ENCODE results near the gene ZPR1. TPM values are rescaled to one million over a fixed set of nuclear protein-coding genes. Genes with fewer than 3 reads are reported as not detected.
A peak's percentile ranks its signal among the peaks of the same experiment; 100 is the strongest.

ZPR1 gene
- total and polyA plus RNA-seq, 8 donors, result 10.8 to 35.5 (median 21.0) TPM

DNA sequence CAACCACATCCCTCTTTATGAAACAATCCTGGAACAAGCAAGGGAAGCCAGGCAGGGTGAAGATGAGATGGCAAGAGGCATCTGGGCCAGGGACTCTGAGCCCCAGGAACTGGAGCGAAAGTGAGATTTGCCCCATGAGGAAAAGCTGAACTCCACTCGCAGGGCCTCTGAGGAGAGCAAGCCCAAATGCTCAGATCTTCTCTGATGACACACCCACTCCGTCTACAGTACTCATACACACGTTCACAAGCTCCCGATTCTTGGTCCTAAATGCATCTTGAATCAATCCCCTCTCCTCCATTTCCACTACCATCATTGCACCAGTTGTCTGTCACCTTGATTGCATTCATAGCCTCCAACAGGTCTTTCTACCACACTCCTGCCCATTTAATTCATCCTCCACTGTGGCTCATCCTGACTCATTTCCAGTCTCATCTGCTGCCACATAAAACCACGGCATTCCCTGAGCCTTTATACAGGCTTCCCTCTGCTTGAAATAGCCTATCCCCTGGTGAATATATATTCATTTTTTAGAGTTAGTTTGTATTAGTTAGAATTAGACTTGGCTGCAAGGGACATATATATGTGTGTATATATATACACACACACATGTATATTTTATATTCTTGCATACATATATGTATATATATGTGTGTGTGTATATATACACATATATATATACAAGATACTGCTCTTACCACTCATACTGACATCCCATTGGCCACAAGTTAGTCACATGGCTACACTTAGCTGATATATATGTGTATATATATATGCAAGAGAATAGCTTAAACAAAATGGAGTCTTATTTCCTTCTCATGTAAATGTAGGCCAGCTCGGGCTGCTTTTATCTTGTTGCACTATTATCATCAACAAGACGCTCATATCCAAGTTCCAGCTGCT is 5.3 kb upstream of the ZPR1 start:
- H3K27ac ChIP-seq, result no peak overlapping the region
- TF ChIP-seq, protein P1, sequence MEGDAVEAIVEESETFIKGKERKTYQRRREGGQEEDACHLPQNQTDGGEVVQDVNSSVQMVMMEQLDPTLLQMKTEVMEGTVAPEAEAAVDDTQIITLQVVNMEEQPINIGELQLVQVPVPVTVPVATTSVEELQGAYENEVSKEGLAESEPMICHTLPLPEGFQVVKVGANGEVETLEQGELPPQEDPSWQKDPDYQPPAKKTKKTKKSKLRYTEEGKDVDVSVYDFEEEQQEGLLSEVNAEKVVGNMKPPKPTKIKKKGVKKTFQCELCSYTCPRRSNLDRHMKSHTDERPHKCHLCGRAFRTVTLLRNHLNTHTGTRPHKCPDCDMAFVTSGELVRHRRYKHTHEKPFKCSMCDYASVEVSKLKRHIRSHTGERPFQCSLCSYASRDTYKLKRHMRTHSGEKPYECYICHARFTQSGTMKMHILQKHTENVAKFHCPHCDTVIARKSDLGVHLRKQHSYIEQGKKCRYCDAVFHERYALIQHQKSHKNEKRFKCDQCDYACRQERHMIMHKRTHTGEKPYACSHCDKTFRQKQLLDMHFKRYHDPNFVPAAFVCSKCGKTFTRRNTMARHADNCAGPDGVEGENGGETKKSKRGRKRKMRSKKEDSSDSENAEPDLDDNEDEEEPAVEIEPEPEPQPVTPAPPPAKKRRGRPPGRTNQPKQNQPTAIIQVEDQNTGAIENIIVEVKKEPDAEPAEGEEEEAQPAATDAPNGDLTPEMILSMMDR (IDR thresholded peaks at IDR 0.05), result no peak
- no peak overlapping the region for H3K4me3 ChIP-seq
- no peaks in the 10 kb centered on the region for H3K36me3 ChIP-seq
- FAIRE-seq, result no peak
- ATAC-seq, result no peak
- H3K9me3 ChIP-seq, result no peaks in the 10 kb centered on the region
- 65 to 72% methylated on average over 8 of the region's 8 CpGs for WGBS, 2 donors
- intact Hi-C loops (cut with DNase I), result loop anchor here in 1 of 3 donors (5.0 to 10.0 kb wide), 2 partner anchors 39 to 312 kb away; no protein-coding TSS in a partner anchor
- peaks cover 18 to 22% (median 19%) of the 10 kb centered on the region in 3 donors for H3K4me1 ChIP-seq
- DNase-seq, result no peak
- no peaks in the 10 kb centered on the region for H3K27me3 ChIP-seq

DNA sequence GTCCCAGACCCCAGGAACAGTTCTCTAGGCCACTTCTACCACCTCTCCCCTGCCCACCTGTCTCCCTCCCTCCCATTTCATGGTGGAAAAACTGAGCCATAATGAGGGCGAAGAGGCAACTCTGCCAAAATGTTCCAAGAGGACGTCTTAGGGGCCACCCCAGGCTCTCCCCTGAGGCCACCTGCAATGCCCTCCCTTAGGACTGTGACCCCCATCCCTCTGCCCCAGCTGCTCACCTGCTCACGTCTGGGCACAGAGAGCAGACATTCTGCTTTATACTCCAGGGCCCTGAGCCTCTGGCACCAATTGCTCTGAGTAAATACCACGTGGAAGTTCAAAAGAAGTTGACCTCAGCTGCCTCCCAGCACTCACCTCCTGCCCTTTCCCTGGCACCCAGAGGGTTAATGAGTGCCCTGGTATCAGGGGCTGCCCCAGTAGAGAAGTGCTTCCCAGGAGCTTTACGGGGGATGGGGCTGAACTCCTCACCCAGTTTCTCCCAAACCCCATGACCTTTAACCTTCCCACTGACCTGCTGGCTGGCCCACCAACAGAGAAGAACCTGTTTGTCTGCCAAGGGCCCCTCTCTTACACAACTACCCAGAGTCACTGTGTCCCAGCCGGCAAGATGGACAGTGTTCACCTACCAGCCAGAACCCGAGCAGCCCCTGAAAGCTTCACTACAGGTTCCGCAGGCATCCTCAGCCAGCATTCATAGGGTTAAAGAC is 4.5 kb upstream of the ZPR1 start:
- intact Hi-C loops (cut with DNase I), result loop anchor here in 1 of 3 donors (5.0 to 10.0 kb wide), 2 partner anchors 40 to 312 kb away; no protein-coding TSS in a partner anchor
- Histone ChIP-seq H3K27ac (no peak overlapping the region), H3K4me1 (peaks cover 11 to 16% (median 14%) of the 10 kb centered on the region in 3 donors), H3K9me3 (no peaks in the 10 kb centered on the region), H3K4me3 (no peak overlapping the region), H3K36me3 (no peaks in the 10 kb centered on the region), H3K27me3 (no peaks in the 10 kb centered on the region)
- ATAC-seq (peak in 1 of 4 donors; percentile 12), DNase-seq (peak in 1 of 6 donors; percentile 37), FAIRE-seq (no peak)
- WGBS, 2 donors, result 65 to 67% methylated on average over 8 of the region's 8 CpGs
- TF ChIP-seq, protein P1 (IDR thresholded peaks at IDR 0.05), result no peak

DNA sequence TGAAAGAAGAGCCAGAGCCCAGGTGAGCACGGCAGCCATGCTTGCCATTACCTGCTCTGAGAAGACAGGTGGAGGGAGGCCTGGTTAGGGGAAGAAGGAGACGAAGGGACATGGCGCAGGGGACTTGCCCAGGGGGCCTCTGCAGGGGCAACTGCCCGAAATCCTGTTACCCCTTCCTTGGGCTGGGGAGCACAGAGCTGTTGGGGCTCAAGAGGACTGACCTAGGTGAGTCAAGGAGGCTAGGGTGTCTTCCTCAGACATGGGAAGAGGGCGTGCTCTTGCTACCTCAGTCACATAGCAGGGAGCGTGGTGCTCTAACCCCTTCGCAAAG is 4.0 kb upstream of the ZPR1 start, which contains the start of gene APOA5:
TSS of gene APOA5 (minus strand) at position 67 of the 331 bp plus-strand sequence. CDS start at position 48, 19 bp downstream.
- TF ChIP-seq, protein P1 (IDR thresholded peaks at IDR 0.05), result no peak
- no peaks in the 10 kb centered on the region for H3K9me3 ChIP-seq
- H3K27me3 ChIP-seq, result no peaks in the 10 kb centered on the region
- peaks cover 13 to 21% (median 14%) of the 10 kb centered on the region in 3 donors for H3K4me1 ChIP-seq
- FAIRE-seq (no peak), DNase-seq (no peak), ATAC-seq (no peak)
- intact Hi-C loops (cut with DNase I), result loop anchor here in 1 of 3 donors (5.0 to 10.0 kb wide), 2 partner anchors 41 to 313 kb away; no protein-coding TSS in a partner anchor
- WGBS, 2 donors, result 90 to 98% methylated on average over 7 of the region's 7 CpGs
- no peaks in the 10 kb centered on the region for H3K36me3 ChIP-seq
- H3K27ac ChIP-seq, result no peak within 1 kb of the TSS
- no peak within 1 kb of the TSS for H3K4me3 ChIP-seq

DNA sequence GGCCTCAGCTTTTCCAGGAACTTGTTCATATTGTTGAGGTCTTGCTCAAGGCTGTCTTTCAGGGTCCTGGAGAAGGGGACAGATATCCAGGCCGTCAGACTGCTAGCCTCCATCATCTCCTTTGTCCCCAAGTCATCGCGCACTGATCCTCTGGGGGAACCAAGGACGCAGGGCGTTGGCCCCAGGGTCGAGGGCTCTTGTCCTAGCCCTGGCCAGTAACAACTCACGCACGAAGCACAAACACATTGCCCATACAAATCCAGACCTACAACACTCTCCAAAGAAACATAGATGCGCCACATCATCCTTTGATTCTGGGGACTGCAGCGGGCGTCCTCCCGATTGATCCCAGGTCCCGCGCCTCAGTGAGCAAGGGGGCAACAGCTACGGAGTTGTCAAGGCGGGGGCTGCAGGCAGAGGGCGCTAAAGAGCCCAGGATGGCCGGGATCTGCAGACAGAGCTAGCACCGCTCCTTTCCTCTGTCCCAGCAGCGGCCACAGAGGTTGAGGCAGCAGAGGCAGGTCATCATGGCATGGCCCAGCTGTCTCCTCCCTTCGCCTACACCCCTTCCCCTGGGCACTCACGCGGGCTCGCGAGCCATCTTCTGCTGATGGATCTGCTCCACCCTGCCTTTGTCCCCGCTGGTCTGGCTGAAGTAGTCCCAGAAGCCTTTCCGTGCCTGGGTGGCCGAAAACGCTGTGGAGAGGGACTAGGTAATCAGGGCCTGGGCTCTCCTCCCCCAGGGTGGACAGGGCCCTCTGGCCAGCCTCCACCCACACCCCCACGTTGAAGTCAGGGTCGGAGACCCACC is 3.4 kb upstream of the ZPR1 start:
- FAIRE-seq, result no peak
- DNase-seq, result peak; percentile 59 to 93 (median 83)
- H3K4me3 ChIP-seq, result no peak overlapping the region
- intact Hi-C loops (cut with DNase I), result loop anchor here in 1 of 3 donors (5.0 to 10.0 kb wide), 2 partner anchors 41 to 314 kb away; no protein-coding TSS in a partner anchor
- no peaks in the 10 kb centered on the region for H3K36me3 ChIP-seq
- H3K27me3 ChIP-seq, result no peaks in the 10 kb centered on the region
- WGBS, 2 donors, result 24% methylated on average over 31 of the region's 31 CpGs
- peaks cover 14 to 24% (median 19%) of the 10 kb centered on the region in 3 donors for H3K4me1 ChIP-seq
- peak; percentile 61 to 84 (median 78) for ATAC-seq
- no peak overlapping the region for H3K27ac ChIP-seq
- no peaks in the 10 kb centered on the region for H3K9me3 ChIP-seq
- TF ChIP-seq, protein P1 (IDR thresholded peaks at IDR 0.05), result peak; percentile 84 to 88 (median 86)

Data from pancreas (tissue), 10 donors.